Smooth muscle cell (in vitro differentiated cells): Measurements from ENCODE around the gene SDR39U1. TPM values are rescaled to one million over a fixed set of nuclear protein-coding genes. Genes with fewer than 3 reads are reported as not detected.

Source experiments
- DNase-seq: peaks from one replicate; lab custom pipeline; 2025; ENCODE audit not compliant: unreplicated experiment; lab: John Stamatoyannopoulos, UW
- H2AFZ ChIP-seq: fragments of 200-600 bp; sonication (generic); 2 replicates; pipeline ENCODE4 v1.6.0; 2016; ENCODE audit warnings: antibody characterized with exemption, low read depth, mild to moderate bottlenecking
- H3F3A ChIP-seq: fragments of 200-600 bp; sonication (generic); 2 replicates; pipeline ENCODE4 v1.6.0; 2017; ENCODE audit warnings: antibody characterized with exemption, low read depth
- H3K27ac ChIP-seq: fragments of 200-600 bp; sonication (generic); 2 replicates; pipeline ENCODE4 v1.5.1; 2016; ENCODE audit warnings: low read depth, mild to moderate bottlenecking
- H3K27me3 ChIP-seq: fragments of 200-600 bp; sonication (generic); 2 replicates; pipeline ENCODE4 v1.6.1; 2016; ENCODE audit warnings: low read depth, mild to moderate bottlenecking
- H3K36me3 ChIP-seq: fragments of 200-600 bp; sonication (generic); 2 replicates; pipeline ENCODE4 v1.5.1; 2016; ENCODE audit warnings: low read depth
- H3K4me1 ChIP-seq: fragments of 200-600 bp; sonication (generic); 2 replicates; pipeline ENCODE4 v1.5.1; 2016; ENCODE audit warnings: low read depth
- H3K4me2 ChIP-seq: fragments of 200-600 bp; sonication (generic); 2 replicates; pipeline ENCODE4 v1.6.0; 2016; ENCODE audit warnings: mild to moderate bottlenecking
- H3K4me3 ChIP-seq: fragments of 200-600 bp; sonication (generic); 2 replicates; pipeline ENCODE4 v1.5.1; 2016; ENCODE audit warnings: mild to moderate bottlenecking
- H3K79me2 ChIP-seq: fragments of 200-600 bp; sonication (generic); 2 replicates; pipeline ENCODE4 v1.6.0; 2016; ENCODE audit warnings: low read depth, mild to moderate bottlenecking
- H3K9ac ChIP-seq: fragments of 200-600 bp; sonication (generic); 2 replicates; pipeline ENCODE4 v1.6.0; 2016; ENCODE audit warnings: low read depth
- H3K9me3 ChIP-seq: fragments of 200-600 bp; sonication (generic); replicated peaks from 2 replicates; pipeline ENCODE4 v1.5.1; 2016; ENCODE audit warnings: low read depth
- H4K20me1 ChIP-seq: fragments of 200-600 bp; sonication (generic); 2 replicates; pipeline ENCODE4 v1.6.0; 2016; ENCODE audit warnings: low read depth
- WGBS: methylation state at CpG from one replicate; pipeline ENCODE4 v1.1.7; 2016; ENCODE audit warnings: low lambda C conversion rate; 5-methylcytosine and 5-hydroxymethylcytosine counted together
- polyA plus RNA-seq: library from polyadenylated mRNA; unstranded; fragments of >200 nt; fragmentation: Nextera tagmentation; extraction: Ambion mirVana; gene quantifications from 2 replicates; pipeline ENCODE4 v1.2.1, GENCODE V29; 2016
- total RNA-seq: library from RNA; depleted of rRNA; stranded (reverse); fragments of >200 nt; gene quantifications from 2 replicates; pipeline ENCODE4 v1.2.3, GENCODE V29; 2014
- TF ChIP-seq, protein P1 (sequence below): fragments of 200-600 bp; sonication (generic); IDR thresholded peaks from 2 replicates; pipeline ENCODE4 v1.5.1; 2017; ENCODE audit warnings: borderline replicate concordance, mild to moderate bottlenecking, antibody characterized with exemption; ENCODE audit not compliant: insufficient read depth, poor library complexity, severe bottlenecking

SDR39U1 gene
- total and polyA plus RNA-seq, 2 experiments from 2014 or later: 21.6 to 62.6 TPM

DNA sequence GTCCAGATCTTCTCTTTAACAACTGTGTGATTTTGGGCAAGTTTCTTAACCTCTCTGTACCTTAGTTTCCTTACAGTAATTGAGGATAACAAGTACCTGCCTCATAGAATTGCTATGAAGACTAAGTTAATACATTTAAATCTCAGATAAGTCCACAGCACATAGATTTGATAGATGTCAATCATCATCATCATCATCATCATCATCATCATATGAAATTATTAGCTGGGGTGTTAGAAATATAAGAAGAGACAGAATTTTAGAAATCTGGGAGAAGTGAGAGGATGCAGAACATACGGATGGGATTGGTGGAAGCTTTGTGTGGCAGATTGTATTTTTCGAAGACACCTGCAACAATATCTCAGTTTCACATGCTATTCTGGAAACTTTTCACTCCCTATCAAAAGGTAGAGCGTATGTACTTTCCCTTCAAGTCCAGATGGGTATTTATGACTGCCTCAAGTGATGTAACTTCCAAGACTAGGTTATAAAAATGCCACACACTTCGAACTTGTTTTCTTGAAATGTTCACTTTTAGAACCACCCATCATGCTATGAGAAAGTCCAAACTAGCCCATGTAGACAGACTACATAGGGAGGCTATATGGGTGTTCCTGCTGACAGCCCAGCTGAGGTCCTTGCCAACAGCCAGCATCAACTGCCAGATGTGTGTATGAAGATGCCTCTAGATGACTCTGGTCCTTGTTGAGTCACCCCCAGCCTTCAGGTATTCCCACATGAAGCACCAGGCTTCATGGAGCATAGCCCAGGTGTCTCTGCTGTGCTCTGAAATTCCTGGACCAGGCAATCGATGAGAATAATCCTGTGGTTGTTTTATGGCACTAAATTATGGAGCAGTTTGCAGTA, 20.7 kb upstream of the SDR39U1 start:
- Histone ChIP-seq H3K9me3 (no peaks in the 10 kb centered on the region), H3K4me1 (no peaks in the 10 kb centered on the region), H4K20me1 (no peaks in the 10 kb centered on the region), H3K79me2 (no peaks in the 10 kb centered on the region), H3K9ac (no peak overlapping the region), H2AFZ (no peak overlapping the region), H3F3A (no peaks in the 10 kb centered on the region), H3K27me3 (no peaks in the 10 kb centered on the region), H3K4me3 (no peak overlapping the region), H3K4me2 (no peak overlapping the region), H3K36me3 (no peaks in the 10 kb centered on the region), H3K27ac (no peak overlapping the region)
- TF ChIP-seq, protein P1, sequence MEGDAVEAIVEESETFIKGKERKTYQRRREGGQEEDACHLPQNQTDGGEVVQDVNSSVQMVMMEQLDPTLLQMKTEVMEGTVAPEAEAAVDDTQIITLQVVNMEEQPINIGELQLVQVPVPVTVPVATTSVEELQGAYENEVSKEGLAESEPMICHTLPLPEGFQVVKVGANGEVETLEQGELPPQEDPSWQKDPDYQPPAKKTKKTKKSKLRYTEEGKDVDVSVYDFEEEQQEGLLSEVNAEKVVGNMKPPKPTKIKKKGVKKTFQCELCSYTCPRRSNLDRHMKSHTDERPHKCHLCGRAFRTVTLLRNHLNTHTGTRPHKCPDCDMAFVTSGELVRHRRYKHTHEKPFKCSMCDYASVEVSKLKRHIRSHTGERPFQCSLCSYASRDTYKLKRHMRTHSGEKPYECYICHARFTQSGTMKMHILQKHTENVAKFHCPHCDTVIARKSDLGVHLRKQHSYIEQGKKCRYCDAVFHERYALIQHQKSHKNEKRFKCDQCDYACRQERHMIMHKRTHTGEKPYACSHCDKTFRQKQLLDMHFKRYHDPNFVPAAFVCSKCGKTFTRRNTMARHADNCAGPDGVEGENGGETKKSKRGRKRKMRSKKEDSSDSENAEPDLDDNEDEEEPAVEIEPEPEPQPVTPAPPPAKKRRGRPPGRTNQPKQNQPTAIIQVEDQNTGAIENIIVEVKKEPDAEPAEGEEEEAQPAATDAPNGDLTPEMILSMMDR: no peak
- DNase-seq: no peak
- WGBS: 55% methylated on average over 5 of the region's 5 CpGs

DNA sequence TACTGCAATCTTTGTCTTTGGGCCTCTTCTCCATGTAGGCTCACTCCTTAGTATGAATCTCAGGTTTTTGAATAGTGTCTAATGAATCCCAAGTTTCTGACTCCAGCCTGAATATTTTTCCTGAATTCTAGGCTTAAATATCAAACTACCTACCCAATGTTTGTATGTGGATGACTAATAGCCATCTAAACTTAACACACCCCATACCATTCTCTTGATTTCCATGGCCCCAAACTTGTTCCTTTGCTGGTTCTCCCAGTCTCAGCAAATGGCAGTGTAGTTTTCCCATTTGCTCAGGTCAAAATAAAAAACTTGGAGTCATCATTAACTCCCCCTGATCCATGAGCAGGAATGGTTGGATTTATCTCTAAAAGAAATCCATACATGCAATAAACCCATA, 18.8 kb upstream of the SDR39U1 start:
- Histone ChIP-seq H3K27me3 (no peaks in the 10 kb centered on the region), H3F3A (no peaks in the 10 kb centered on the region), H3K9me3 (no peaks in the 10 kb centered on the region), H3K27ac (no peak overlapping the region), H3K4me1 (no peaks in the 10 kb centered on the region), H3K4me2 (no peak overlapping the region), H2AFZ (no peak overlapping the region), H3K79me2 (no peaks in the 10 kb centered on the region), H3K9ac (no peak overlapping the region), H3K36me3 (no peaks in the 10 kb centered on the region), H3K4me3 (no peak overlapping the region), H4K20me1 (no peaks in the 10 kb centered on the region)
- no peak for DNase-seq
- TF ChIP-seq, protein P1: no peak

DNA sequence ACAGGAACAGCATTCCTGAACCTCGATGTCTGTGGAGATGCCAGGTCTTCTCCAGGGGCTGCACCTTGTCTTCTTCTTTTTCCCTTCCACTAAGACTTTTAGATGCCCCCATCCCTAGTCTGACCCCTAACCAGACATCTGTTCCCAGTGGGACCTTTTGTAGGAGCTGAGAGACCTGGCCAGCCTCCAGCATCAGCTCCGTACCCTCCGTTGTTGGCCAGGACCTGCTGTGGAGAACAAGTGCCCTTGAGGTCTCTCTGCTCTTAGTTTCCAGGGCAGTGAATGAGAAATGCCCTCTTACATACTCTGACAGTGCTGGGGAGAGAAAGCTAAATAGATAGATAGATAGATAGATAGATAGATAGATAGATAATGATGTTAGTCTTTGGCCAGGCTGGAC, 16.8 kb upstream of the SDR39U1 start:
- Histone ChIP-seq H3K27me3 (no peaks in the 10 kb centered on the region), H3K4me2 (no peak overlapping the region), H3K36me3 (no peaks in the 10 kb centered on the region), H3K4me1 (no peaks in the 10 kb centered on the region), H3K9ac (no peak overlapping the region), H3K9me3 (no peaks in the 10 kb centered on the region), H3K79me2 (no peaks in the 10 kb centered on the region), H3K27ac (no peak overlapping the region), H4K20me1 (no peaks in the 10 kb centered on the region), H2AFZ (no peak overlapping the region), H3F3A (no peaks in the 10 kb centered on the region), H3K4me3 (no peak overlapping the region)
- WGBS: 95% methylated on average over 3 of the region's 3 CpGs
- TF ChIP-seq, protein P1: no peak
- no peak for DNase-seq

DNA sequence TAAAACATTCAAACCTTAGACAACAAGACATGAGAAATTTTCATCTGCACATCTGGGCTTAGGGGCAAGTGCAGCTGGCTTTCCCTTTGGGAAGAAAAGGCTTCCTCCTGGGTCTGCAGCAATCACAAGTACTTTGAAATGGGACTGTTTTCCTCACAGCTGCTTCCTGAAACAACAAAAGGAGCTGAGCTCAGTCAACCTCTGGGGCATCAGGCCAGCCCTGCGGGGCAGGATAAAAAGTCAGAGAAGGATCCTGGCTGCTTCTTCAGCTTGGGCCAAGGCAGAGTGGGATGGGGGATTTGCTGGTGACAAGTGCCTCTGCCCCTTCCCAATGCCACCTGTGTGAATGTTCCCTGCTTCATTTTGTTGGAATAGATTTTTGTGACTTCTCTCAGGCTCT, 16.2 kb upstream of the SDR39U1 start:
- no peaks in the 10 kb centered on the region for H3K36me3 ChIP-seq

More for the DNA sequence above, 16.2 kb upstream of the SDR39U1 start:
- no peak overlapping the region for H3K9ac ChIP-seq
- H3K27me3 ChIP-seq: no peaks in the 10 kb centered on the region
- H3F3A ChIP-seq: no peaks in the 10 kb centered on the region
- TF ChIP-seq, protein P1: no peak
- H4K20me1 ChIP-seq: no peaks in the 10 kb centered on the region
- no peaks in the 10 kb centered on the region for H3K79me2 ChIP-seq
- no peaks in the 10 kb centered on the region for H3K9me3 ChIP-seq
- H2AFZ ChIP-seq: no peak overlapping the region
- H3K4me1 ChIP-seq: no peaks in the 10 kb centered on the region
- DNase-seq: no peak
- no peak overlapping the region for H3K4me3 ChIP-seq
- no peak overlapping the region for H3K4me2 ChIP-seq
- H3K27ac ChIP-seq: no peak overlapping the region
- WGBS: 95% methylated on average over 1 of the region's 1 CpG
